GM10266 (cell line): Measurements from ENCODE around the gene IL1RAPL1.

ENCODE experiments used
- DNase-seq: peaks from one replicate; pipeline ENCODE4 v3.0.0; 2012; ENCODE audit errors: extremely low spot score
- CTCF ChIP-seq: IDR thresholded peaks from 2 replicates; pipeline ENCODE4 v1.5.1; 2012; ENCODE audit warnings: mild to moderate bottlenecking, low read depth; ENCODE audit not compliant: control insufficient read depth, insufficient read depth; ENCODE audit errors: missing control alignments

IL1RAPL1 gene

GRCh38 chrX:28613558-28613957 is 26.3 kb downstream of the IL1RAPL1 start:
- no peak for TF ChIP-seq CTCF
- no peak for DNase-seq

GRCh38 chrX:28625223-28625622 is 38.0 kb downstream of the IL1RAPL1 start:
- DNase-seq = no peak
- TF ChIP-seq CTCF = no peak

- DNase-seq = no peak
These were observed 39.3 kb downstream of the IL1RAPL1 start for GRCh38 chrX:28626515-28626914.

GRCh38 chrX:28628120-28628519 is 40.9 kb downstream of the IL1RAPL1 start:
- no peak for DNase-seq

More at GRCh38 chrX:28626515-28626914, 39.3 kb downstream of the IL1RAPL1 start:
- TF ChIP-seq CTCF = no peak

GRCh38 chrX:28638775-28639174 is 51.5 kb downstream of the IL1RAPL1 start:
- DNase-seq = no peak
- no peak for TF ChIP-seq CTCF

More at GRCh38 chrX:28628120-28628519, 40.9 kb downstream of the IL1RAPL1 start:
- TF ChIP-seq CTCF = no peak

GRCh38 chrX:28639451-28639850 is 52.2 kb downstream of the IL1RAPL1 start:
- TF ChIP-seq CTCF = no peak
- no peak for DNase-seq

- no peak for TF ChIP-seq CTCF
- no peak for DNase-seq
These were observed 62.3 kb downstream of the IL1RAPL1 start for GRCh38 chrX:28649541-28649940.
